Loucy (cell line): ENCODE measurements around the gene CRTC1.

ENCODE experiments used
- CTCF ChIP-seq: fragments of 200-600 bp; sonication (generic); conservative IDR thresholded peaks from 2 replicates; pipeline ENCODE4 v1.5.1; 2014; ENCODE audit warnings: mild to moderate bottlenecking, antibody characterized with exemption, low read length
- EZH2phosphoT487 ChIP-seq: fragments of 200-600 bp; IDR thresholded peaks from 2 replicates; pipeline ENCODE4 v1.6.1; 2018; ENCODE audit warnings: antibody characterized with exemption, mild to moderate bottlenecking, moderate library complexity, borderline replicate concordance

- TF ChIP-seq CTCF (no peak), EZH2phosphoT487 (no peak)
Observed at GRCh38 chr19:18710186-18710585, 26.7 kb downstream of the CRTC1 start.
